CD14-positive monocyte (primary cell): ENCODE measurements around the gene MCRIP2. TPM values are rescaled to one million over a fixed set of nuclear protein-coding genes. Genes with fewer than 3 reads are reported as not detected.
A peak's percentile ranks its signal among the peaks of the same experiment; 100 is the strongest.
"Not testable (repeated sequence)": the region's sequence is repeated elsewhere in the genome, so short reads cannot be mapped to it uniquely, and the experiment has no call there.

Experiments
- DNase-seq, 3 donors: peaks; one replicate each; pipeline ENCODE4 v3.0.0-alpha.2; 2011 to 2022
- H2AFZ ChIP-seq: 2 replicates; pipeline ENCODE4 v1.6.0; 2012; ENCODE audit warnings: mild to moderate bottlenecking, low read depth, low read length, inconsistent platforms; ENCODE audit not compliant: insufficient read depth, poor library complexity, severe bottlenecking
- H3K27ac ChIP-seq, 2 donors: 1 replicate in 1 of 2; 2 replicates in 1 of 2; pipeline ENCODE4 v1.5.1; 2012 to 2013; ENCODE audit warnings: low read length in 2 of 2, control low read depth in 1 of 2, inconsistent platforms in 1 of 2, low read depth in 1 of 2, mild to moderate bottlenecking in 1 of 2
- H3K27me3 ChIP-seq, 2 donors: one replicate each; pipeline versions ENCODE4 v1.6.0 to v1.6.1; 2011 to 2013; ENCODE audit warnings: low read length in 2 of 2; ENCODE audit not compliant: control insufficient read depth in 2 of 2, insufficient read depth in 2 of 2
- H3K36me3 ChIP-seq, 2 donors: replicated peaks in 1 of 2; 1 replicate in 1 of 2; 2 replicates in 1 of 2; pipeline versions ENCODE4 v1.5.1 to v1.6.1; 2012 to 2013; ENCODE audit warnings: low read length in 2 of 2, control low read depth in 1 of 2, inconsistent platforms in 1 of 2, mild to moderate bottlenecking in 1 of 2; ENCODE audit not compliant: insufficient read depth in 2 of 2, control insufficient read depth in 1 of 2
- H3K4me1 ChIP-seq, 2 donors: 1 replicate in 1 of 2; 2 replicates in 1 of 2; pipeline versions ENCODE4 v1.5.1 to v1.6.1; 2012 to 2013; ENCODE audit warnings: low read length in 2 of 2, control low read depth in 1 of 2, inconsistent platforms in 1 of 2, mild to moderate bottlenecking in 1 of 2, moderate library complexity in 1 of 2; ENCODE audit not compliant: insufficient read depth in 2 of 2, control insufficient read depth in 1 of 2
- H3K4me2 ChIP-seq: replicated peaks from 2 replicates; pipeline ENCODE3; 2012; ENCODE audit warnings: low read length, moderate library complexity, mild to moderate bottlenecking; ENCODE audit not compliant: poor library complexity, severe bottlenecking; ENCODE audit errors: extremely low read depth
- H3K4me3 ChIP-seq, 3 experiments: fragments of 200-600 bp in 1 of 3; sonication (generic) in 1 of 3; replicated peaks in 1 of 3; 1 replicate in 2 of 3; 2 replicates in 1 of 3; pipeline ENCODE4 v1.5.1; 2011 to 2013; ENCODE audit warnings: low read length in 3 of 3, mild to moderate bottlenecking in 3 of 3, control low read depth in 2 of 3, low read depth in 2 of 3, inconsistent platforms in 1 of 3, moderate library complexity in 1 of 3
- H3K79me2 ChIP-seq: 2 replicates; pipeline ENCODE4 v1.6.0; 2012; ENCODE audit warnings: mild to moderate bottlenecking, control low read depth, inconsistent platforms, low read length, moderate library complexity; ENCODE audit not compliant: insufficient read depth
- H3K9ac ChIP-seq: 2 replicates; pipeline ENCODE4 v1.6.0; 2017; ENCODE audit warnings: low read length, mild to moderate bottlenecking; ENCODE audit not compliant: insufficient read depth, poor library complexity, severe bottlenecking
- H3K9me3 ChIP-seq, 2 donors: replicated peaks in 1 of 2; 1 replicate in 1 of 2; 2 replicates in 1 of 2; pipeline versions ENCODE4 v1.5.1 to v1.6.1; 2012 to 2013; ENCODE audit warnings: low read length in 2 of 2, control low read depth in 1 of 2; ENCODE audit not compliant: control insufficient read depth in 1 of 2, insufficient read depth in 1 of 2
- H4K20me1 ChIP-seq: 2 replicates; pipeline ENCODE4 v1.6.0; 2012; ENCODE audit warnings: mild to moderate bottlenecking, low read length, control low read depth, moderate library complexity; ENCODE audit not compliant: insufficient read depth
- H3K27ac Mint-ChIP-seq, 7 donors: one replicate each; pipeline ENCODE4 v1.8.0; 2020; ENCODE audit warnings: mild to moderate bottlenecking in 7 of 7, mixed read lengths in 7 of 7, moderate library complexity in 6 of 7, inconsistent platforms in 2 of 7
- H3K27me3 Mint-ChIP-seq, 3 donors: one replicate each; pipeline ENCODE4 v1.8.0; 2021 to 2022; ENCODE audit warnings: low read depth in 3 of 3, mild to moderate bottlenecking in 3 of 3, mixed read lengths in 3 of 3, moderate library complexity in 3 of 3, inconsistent platforms in 1 of 3
- H3K36me3 Mint-ChIP-seq, 2 donors: one replicate each; pipeline ENCODE4 v1.8.0; 2020; ENCODE audit warnings: mixed read lengths in 2 of 2, inconsistent platforms in 1 of 2, mild to moderate bottlenecking in 1 of 2
- H3K4me1 Mint-ChIP-seq: one replicate; pipeline ENCODE4 v1.8.0; 2020; ENCODE audit warnings: mild to moderate bottlenecking, mixed read lengths
- H3K4me3 Mint-ChIP-seq, 2 donors: one replicate each; pipeline ENCODE4 v1.8.0; 2020; ENCODE audit warnings: mild to moderate bottlenecking in 2 of 2, mixed read lengths in 2 of 2, moderate library complexity in 1 of 2
- H3K9me3 Mint-ChIP-seq, 7 donors: one replicate each; pipeline ENCODE4 v1.8.0; 2020 to 2022; ENCODE audit warnings: mixed read lengths in 7 of 7, mild to moderate bottlenecking in 6 of 7, moderate library complexity in 6 of 7, inconsistent platforms in 2 of 7
- WGBS: methylation state at CpG from one replicate; pipeline ENCODE4 v1.1.5; 2013; ENCODE audit warnings: missing lambda C conversion rate; ENCODE audit not compliant: insufficient coverage; 5-methylcytosine and 5-hydroxymethylcytosine counted together
- intact Hi-C, 2 donors: fragments of 100-400 bp; cut with micrococcal nuclease; formaldehyde crosslinking; loops; one replicate each; pipeline versions ENCODE4 v1.15.0 to v1.15.1; 2023
- polyA plus RNA-seq, 3 donors: library from polyadenylated mRNA; depleted of rRNA in 1 of 3; unstranded in 2 of 3; stranded (reverse) in 1 of 3; fragments of 300-500 nt in 2 of 3; fragments of >200 nt in 1 of 3; fragmentation: Illumina TruSeq in 2 of 3; gene quantifications; 1 replicate in 2 of 3; 2 replicates in 1 of 3; pipeline ENCODE4 v1.2.3, GENCODE V29; 2012 to 2021
- TF ChIP-seq, protein P1 (sequence below): fragments of 200-600 bp; IDR thresholded peaks from one replicate; pipeline ENCODE4 v1.8.0; 2022; ENCODE audit warnings: antibody characterized with exemption, mild to moderate bottlenecking

MCRIP2 gene
- polyA plus RNA-seq, 3 donors = 23.7 to 65.6 (median 42.1) TPM

DNA sequence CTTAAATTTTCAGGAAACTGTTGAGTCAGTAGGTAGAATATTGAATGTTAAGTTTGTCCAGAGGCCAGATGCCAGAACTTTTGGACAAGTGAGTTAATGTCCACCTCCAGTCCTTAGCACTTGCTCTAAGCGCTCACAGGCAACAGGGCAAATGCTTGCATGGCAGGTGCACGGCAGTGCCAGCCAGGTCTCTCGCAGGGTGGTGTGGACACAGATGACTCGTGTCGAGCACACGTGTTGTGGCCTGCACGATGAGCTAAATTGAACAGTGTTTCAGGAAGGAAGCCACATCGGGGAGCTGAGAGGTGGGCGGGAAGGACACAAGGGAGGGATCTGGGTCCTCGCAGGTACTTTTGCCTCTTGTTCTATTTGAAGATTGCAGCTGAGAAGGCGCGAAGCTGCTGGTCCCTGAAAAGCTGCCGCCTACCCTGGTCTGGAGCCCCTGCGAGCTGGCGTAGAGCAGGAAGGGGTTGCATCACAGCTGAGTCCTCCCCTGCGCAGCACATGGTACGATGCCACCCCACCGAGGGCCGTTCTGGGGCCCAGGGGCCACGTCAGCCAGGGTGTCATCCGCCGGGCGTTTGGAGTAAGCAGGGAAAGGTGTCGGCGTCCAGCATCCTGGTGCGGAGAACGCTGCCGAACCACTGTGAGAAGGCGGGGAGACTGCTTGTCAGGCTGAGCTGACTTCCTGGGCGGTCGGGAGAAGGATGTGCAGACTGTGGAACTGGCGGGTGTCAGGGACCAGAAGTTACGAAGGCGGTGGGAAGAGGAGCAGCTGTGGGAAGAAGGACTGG is 45.5 kb upstream of the MCRIP2 start:
- Histone ChIP-seq H3K4me2 (peak overlapping the region; percentile 17), H3K79me2 (peaks cover 92% of the 10 kb centered on the region), H2AFZ (no peak overlapping the region), H3K27ac (peak overlapping the region; percentile 21 to 28), H4K20me1 (peaks cover 74% of the 10 kb centered on the region), H3K36me3 (peaks cover 10 to 28% of the 10 kb centered on the region in 2 donors), H3K4me1 (peaks cover 53 to 58% of the 10 kb centered on the region in 2 donors), H3K27me3 (no peaks in the 10 kb centered on the region), H3K4me3 (peak overlapping the region in 1 of 3 experiments; percentile 0), H3K9me3 (no peaks in the 10 kb centered on the region), H3K9ac (no peak overlapping the region)
- peak in 2 of 3 donors; percentile 9 to 34 for DNase-seq
- intact Hi-C loops = no loop called here
- Mint-ChIP-seq H3K4me3 (peak overlapping the region; percentile 28 to 59), H3K9me3 (peaks cover 0 to 2% (median 0%) of the 10 kb centered on the region in 7 donors), H3K27ac (peak overlapping the region in 5 of 7 donors; percentile 3 to 88 (median 69)), H3K36me3 (peaks cover 27 to 44% of the 10 kb centered on the region in 2 donors), H3K27me3 (peaks cover 0 to 2% (median 1%) of the 10 kb centered on the region in 3 donors), H3K4me1 (peaks cover 56% of the 10 kb centered on the region)
- TF ChIP-seq, protein P1, sequence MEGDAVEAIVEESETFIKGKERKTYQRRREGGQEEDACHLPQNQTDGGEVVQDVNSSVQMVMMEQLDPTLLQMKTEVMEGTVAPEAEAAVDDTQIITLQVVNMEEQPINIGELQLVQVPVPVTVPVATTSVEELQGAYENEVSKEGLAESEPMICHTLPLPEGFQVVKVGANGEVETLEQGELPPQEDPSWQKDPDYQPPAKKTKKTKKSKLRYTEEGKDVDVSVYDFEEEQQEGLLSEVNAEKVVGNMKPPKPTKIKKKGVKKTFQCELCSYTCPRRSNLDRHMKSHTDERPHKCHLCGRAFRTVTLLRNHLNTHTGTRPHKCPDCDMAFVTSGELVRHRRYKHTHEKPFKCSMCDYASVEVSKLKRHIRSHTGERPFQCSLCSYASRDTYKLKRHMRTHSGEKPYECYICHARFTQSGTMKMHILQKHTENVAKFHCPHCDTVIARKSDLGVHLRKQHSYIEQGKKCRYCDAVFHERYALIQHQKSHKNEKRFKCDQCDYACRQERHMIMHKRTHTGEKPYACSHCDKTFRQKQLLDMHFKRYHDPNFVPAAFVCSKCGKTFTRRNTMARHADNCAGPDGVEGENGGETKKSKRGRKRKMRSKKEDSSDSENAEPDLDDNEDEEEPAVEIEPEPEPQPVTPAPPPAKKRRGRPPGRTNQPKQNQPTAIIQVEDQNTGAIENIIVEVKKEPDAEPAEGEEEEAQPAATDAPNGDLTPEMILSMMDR = no peak
- WGBS = 45% methylated on average over 32 of the region's 34 CpGs

DNA sequence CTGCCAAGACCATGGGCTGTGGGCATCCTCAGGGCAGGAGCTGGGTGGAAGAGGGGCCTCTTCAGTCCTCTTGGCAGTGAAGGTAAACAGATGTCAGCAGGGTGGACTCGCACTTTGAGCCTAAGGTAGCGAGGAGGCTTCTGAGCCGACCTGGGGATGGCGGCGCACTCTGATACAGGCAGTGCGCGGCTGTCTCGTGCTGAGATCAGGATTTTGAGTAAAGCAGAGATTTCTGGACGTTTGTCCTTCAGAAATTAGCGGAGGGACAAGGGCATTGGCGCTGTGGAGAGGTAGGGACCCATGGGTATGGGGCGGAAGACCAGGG is 44.9 kb upstream of the MCRIP2 start:
- Histone ChIP-seq H3K36me3 (peaks cover 10 to 32% of the 10 kb centered on the region in 2 donors), H3K27ac (peak overlapping the region; percentile 20 to 21), H3K9me3 (no peaks in the 10 kb centered on the region), H3K4me1 (peaks cover 47 to 53% of the 10 kb centered on the region in 2 donors), H3K79me2 (peaks cover 92% of the 10 kb centered on the region), H2AFZ (no peak overlapping the region), H3K27me3 (no peaks in the 10 kb centered on the region), H3K4me2 (peak overlapping the region; percentile 17), H4K20me1 (peaks cover 80% of the 10 kb centered on the region), H3K4me3 (no peak overlapping the region), H3K9ac (no peak overlapping the region)
- 98% methylated on average over 10 of the region's 12 CpGs for WGBS
- peaks cover 27 to 49% of the 10 kb centered on the region in 2 donors for H3K36me3 Mint-ChIP-seq
- DNase-seq = no peak
- no peak overlapping the region for H3K4me3 Mint-ChIP-seq
- intact Hi-C loops = no loop called here
- TF ChIP-seq, protein P1 = no peak
- peaks cover 0 to 2% (median 0%) of the 10 kb centered on the region in 7 donors for H3K9me3 Mint-ChIP-seq
- H3K27me3 Mint-ChIP-seq = peaks cover 0 to 2% (median 1%) of the 10 kb centered on the region in 3 donors
- peak overlapping the region in 6 of 7 donors; percentile 3 to 88 (median 66) for H3K27ac Mint-ChIP-seq
- H3K4me1 Mint-ChIP-seq = peaks cover 50% of the 10 kb centered on the region

DNA sequence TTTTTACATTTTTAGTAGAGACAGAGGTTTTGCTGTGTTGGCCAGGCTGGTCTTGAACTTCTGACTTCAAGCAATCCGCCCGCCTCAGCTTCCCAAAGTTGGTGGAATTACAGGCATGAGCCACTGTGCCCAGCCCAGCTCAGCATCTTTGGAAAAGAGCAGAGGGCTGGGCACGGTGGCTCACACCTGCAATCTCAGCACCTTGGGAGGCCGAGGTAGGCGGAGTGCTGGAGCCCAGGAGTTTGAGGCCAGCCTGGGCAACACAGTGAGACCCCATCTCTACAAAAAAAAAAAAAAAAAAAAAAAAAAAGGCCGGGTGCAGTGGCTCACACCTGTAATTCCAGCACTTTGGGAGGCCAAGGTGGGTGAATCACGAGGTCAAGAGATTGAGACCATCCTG is 44.0 kb upstream of the MCRIP2 start:
- Histone ChIP-seq H4K20me1 (peaks cover 89% of the 10 kb centered on the region), H3K79me2 (peaks cover 92% of the 10 kb centered on the region), H3K36me3 (peaks cover 10 to 32% of the 10 kb centered on the region in 2 donors), H3K4me1 (peaks cover 38 to 43% of the 10 kb centered on the region in 2 donors)
- H3K36me3 Mint-ChIP-seq = peaks cover 27 to 51% of the 10 kb centered on the region in 2 donors
- H3K27ac ChIP-seq, intact Hi-C loops, H3K9ac ChIP-seq, H2AFZ ChIP-seq, H3K4me2 ChIP-seq, H3K9me3 ChIP-seq, H3K27me3 Mint-ChIP-seq, H3K4me3 ChIP-seq, H3K9me3 Mint-ChIP-seq, H3K27me3 ChIP-seq, DNase-seq, H3K4me3 Mint-ChIP-seq: not testable (repeated sequence)
- WGBS = 100% methylated on average over 4 of the region's 7 CpGs
- peak overlapping the region in 1 of 7 donors; percentile 37 for H3K27ac Mint-ChIP-seq
- peaks cover 40% of the 10 kb centered on the region for H3K4me1 Mint-ChIP-seq
